Head of caudate nucleus (tissue), 42 donors: Measurements from ENCODE around the gene DUSP22.

Experiments
- DNase-seq, 42 donors: peaks; one replicate each; pipeline versions ENCODE4 v3.0.0 to v3.0.0-alpha.2; 2020 to 2021; ENCODE audit warnings: mixed read lengths in 7 of 42
- intact Hi-C: fragments of 100-400 bp; cut with DNase I; formaldehyde crosslinking; loops from one replicate; pipeline ENCODE4 v1.15.0; 2022

Gene DUSP22

GRCh38 chr6:353642-354614 is 61.6 kb downstream of the DUSP22 start:
- intact Hi-C loops, result no loop called here
- peak in 1 of 42 donors; percentile 27 for DNase-seq

GRCh38 chr6:354631-355280 is 62.5 kb downstream of the DUSP22 start:
- DNase-seq, result peak in 1 of 42 donors; percentile 26
- intact Hi-C loops, result no loop called here

DNA sequence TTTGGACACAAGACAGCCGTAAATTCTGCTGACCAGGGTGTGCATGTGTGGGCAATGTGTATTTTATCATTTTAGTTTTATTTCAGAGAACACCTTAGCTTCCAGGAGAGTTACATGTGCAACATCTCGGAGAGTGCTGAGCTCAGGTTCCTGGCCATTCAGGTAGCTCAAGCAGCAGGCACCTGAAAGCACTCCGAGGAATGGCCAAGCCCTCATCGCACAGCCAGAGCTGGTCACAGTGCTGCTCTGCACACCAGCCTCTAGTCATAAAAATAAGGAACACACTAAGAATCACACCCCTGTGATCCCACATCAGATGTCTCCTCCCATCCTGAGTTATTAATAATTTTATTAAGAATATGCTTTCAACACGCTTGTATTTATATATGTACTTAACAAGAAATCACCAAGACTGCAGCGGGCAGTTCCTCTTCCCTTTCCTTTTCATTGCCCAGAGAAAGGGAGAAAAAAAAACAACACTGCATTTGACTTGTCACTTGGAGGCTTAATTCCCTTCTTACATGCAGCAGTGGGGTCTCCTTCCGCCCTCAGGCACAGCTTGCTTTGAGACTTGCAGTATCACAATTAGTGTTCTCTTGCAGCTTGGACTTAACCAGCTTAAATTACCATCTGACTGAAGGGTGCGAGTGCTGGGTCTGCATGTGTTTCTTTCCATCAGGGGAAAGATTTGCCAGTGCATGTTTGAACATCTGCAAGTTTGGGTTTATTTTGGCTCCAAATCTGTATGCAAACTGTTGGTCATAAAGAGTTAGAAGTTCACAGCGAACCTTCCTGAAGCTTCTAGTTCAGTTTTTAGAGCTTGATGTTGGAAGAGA is 63.3 kb downstream of the DUSP22 start:
- intact Hi-C loops, result no loop called here
- peak in 1 of 42 donors; percentile 28 for DNase-seq

DNA sequence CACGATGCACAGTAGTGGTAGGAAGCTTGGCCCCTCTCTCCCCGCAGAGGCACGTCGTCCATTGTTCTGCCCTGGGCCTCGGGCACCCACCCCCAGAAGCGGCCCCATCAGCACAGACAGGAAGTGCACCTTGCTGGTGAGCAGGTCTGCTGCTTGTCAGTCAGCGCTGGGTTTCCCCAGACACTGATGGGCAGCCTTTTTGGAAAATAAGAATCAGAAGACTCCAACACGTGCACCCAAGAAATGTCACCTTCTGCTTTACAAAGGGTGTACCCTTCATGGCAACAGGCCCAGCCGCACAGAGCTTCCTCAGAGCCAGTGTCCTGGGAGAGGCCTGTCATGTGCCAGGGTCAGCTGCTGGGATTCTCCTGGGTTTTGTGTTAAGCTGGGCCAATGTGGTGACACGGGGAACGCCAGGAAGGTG is 64.6 kb downstream of the DUSP22 start:
- intact Hi-C loops, result no loop called here
- peak in 1 of 42 donors; percentile 31 for DNase-seq

- intact Hi-C loops, result no loop called here
- peak in 1 of 42 donors; percentile 27 for DNase-seq
Observed at GRCh38 chr6:357261-357790, 65.0 kb downstream of the DUSP22 start.

- DNase-seq, result peak in 30 of 42 donors; percentile 30 to 83 (median 60)
- intact Hi-C loops, result no loop called here
Observed at GRCh38 chr6:357791-358341, 65.6 kb downstream of the DUSP22 start.

GRCh38 chr6:358432-358831 is 66.1 kb downstream of the DUSP22 start:
- DNase-seq, result no peak
- intact Hi-C loops, result no loop called here

DNA sequence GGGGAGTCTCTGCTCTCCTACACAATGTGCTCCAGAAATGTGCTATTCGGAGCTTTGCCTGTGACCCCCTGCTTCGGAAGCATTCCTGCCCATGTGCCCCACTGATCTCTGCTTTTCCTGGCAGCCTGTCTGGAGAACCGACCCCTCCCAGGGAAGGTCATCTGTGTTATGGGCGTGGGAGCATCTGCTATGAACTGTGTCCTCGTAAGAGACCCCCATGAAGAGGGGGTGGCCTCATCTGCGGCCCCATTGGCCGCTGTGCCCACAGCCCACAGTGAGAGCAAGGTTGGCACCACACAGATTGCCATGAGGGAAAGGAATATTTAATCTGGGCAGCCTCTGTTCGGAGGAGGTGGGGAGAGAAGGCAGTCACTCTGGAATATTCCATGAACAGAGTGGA is 66.6 kb downstream of the DUSP22 start:
- intact Hi-C loops, result no loop called here
- DNase-seq, result peak in 1 of 42 donors; percentile 13

GRCh38 chr6:359261-360035 is 67.2 kb downstream of the DUSP22 start:
- no peak for DNase-seq

GRCh38 chr6:360349-360748 is 68.1 kb downstream of the DUSP22 start:
- no peak for DNase-seq
- intact Hi-C loops, result no loop called here

More at GRCh38 chr6:359261-360035, 67.2 kb downstream of the DUSP22 start:
- intact Hi-C loops, result no loop called here

DNA sequence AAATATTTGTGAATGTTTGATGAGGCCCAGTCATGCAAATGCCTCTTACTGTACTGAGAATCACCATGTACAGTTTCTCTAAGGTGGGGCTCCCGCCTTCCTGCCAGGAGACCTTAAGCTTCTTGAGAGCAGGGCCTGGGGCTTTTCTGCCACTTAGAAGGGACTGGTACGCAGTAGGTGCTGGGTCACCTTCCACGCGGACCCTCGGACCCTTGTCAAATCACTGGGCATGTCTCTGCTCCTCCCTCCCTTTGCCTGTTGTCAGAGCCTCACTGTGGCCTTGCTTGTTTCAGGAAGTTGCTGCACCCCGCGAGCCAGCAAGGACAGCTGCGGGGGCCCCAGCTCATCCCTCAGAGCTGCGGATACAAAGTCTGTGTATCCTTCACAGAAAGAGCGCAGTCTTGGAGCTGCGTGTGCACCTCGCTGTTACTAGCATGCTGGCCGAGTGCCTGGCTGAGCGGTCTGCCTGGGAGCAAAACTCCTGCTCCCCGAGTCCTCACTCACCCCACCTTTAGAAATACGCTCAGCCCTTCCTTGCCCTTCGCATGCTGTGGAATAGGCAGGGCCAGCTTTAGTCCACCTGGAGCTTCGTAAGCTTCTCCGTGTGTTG is 68.6 kb downstream of the DUSP22 start:
- intact Hi-C loops, result no loop called here
- no peak for DNase-seq

DNA sequence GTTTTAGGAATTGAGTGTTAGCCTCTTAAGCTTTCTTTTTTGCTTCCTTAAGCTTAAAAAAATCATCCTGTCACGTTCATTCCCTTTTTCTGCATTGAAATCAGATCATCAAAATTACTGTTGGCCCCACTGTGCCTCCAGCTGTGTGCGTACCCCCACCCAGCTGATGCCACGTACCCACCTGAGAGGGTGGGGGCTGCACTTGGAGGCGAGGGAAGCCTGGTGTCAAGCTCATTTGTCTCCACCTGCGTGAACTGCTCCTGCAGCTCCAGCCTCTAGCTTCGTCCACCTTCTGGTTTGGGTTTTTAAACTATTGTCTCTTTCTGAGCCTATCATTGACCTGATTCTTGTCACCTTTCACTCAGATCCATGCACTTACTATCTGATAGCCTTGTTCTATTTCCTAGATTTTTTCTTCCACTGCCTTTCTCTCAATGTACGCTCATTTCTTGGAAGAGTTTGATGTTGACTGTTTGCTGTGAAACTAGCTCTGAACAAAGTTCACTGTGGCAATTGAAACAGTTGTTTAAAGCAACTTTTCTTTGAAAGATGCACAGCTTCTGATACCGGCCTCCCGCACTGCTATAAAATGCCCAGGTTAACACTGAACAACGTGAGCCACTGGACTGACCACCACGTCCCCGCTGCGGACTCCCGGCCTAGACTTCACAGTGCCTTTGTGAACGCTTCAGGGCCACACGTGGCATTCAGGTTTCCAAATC is 69.3 kb downstream of the DUSP22 start:
- no peak for DNase-seq
- intact Hi-C loops, result no loop called here

DNA sequence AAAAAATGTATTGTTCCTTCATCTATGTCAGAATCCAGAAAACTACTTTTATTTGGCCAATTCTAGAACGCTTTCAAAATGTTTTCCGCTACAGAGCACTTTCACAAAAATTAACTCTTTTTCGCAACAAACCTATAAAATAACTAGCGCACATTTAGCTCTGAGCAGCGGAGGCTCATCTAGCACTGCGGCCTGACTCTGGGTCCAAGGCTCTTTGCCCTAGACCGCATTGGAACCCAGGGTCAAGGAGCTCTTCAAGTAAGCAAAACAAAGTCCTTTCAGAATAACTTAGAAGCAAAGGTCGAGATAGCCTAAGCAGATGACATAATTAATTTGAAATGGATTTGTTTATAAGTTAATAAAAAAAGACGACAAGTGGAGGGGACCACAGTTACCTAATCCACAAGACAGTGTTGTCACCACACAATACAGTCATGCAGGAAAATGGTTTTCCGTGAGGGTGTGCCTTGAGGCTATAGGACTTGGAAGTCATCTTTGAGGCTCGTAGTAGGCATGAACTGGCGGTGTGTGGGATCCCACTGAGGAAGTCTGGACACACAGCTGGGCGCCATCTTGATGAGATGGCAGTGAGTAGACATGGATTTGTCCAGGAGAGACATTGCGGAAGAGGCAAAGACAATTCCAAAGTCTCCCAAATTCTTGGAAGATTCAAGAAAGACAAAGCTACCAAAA is 70.1 kb downstream of the DUSP22 start:
- DNase-seq, result no peak
- intact Hi-C loops, result no loop called here

DNA sequence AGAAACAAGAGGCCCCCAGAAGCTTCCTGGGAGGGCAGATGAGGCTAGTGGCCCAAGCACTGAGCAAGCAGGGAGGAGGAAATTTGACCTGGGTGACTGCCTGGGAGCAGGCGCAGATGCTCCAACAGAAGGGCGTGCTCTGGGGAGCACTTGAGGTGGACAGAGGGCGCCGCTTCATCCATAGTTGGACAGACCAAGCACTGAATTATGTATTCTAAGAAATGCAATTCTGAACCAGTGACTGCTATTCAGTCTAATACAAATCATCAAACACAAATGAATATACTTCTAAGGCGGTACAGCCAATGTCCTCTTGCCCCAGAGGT is 70.6 kb downstream of the DUSP22 start:
- no peak for DNase-seq
- intact Hi-C loops, result no loop called here

GRCh38 chr6:363291-363690 is 71.0 kb downstream of the DUSP22 start:
- intact Hi-C loops, result no loop called here
- peak in 1 of 42 donors; percentile 33 for DNase-seq

GRCh38 chr6:363909-364308 is 71.6 kb downstream of the DUSP22 start:
- DNase-seq, result no peak
- intact Hi-C loops, result no loop called here
